ENCODE measurements around the gene CEP131.

- TF ChIP-seq, protein P1, sequence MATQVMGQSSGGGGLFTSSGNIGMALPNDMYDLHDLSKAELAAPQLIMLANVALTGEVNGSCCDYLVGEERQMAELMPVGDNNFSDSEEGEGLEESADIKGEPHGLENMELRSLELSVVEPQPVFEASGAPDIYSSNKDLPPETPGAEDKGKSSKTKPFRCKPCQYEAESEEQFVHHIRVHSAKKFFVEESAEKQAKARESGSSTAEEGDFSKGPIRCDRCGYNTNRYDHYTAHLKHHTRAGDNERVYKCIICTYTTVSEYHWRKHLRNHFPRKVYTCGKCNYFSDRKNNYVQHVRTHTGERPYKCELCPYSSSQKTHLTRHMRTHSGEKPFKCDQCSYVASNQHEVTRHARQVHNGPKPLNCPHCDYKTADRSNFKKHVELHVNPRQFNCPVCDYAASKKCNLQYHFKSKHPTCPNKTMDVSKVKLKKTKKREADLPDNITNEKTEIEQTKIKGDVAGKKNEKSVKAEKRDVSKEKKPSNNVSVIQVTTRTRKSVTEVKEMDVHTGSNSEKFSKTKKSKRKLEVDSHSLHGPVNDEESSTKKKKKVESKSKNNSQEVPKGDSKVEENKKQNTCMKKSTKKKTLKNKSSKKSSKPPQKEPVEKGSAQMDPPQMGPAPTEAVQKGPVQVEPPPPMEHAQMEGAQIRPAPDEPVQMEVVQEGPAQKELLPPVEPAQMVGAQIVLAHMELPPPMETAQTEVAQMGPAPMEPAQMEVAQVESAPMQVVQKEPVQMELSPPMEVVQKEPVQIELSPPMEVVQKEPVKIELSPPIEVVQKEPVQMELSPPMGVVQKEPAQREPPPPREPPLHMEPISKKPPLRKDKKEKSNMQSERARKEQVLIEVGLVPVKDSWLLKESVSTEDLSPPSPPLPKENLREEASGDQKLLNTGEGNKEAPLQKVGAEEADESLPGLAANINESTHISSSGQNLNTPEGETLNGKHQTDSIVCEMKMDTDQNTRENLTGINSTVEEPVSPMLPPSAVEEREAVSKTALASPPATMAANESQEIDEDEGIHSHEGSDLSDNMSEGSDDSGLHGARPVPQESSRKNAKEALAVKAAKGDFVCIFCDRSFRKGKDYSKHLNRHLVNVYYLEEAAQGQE (IDR thresholded peaks at IDR 0.05; ENCODE audit: insufficient read depth in 1 of 2, low read depth in 2 of 2, low read length in 2 of 2) = no peak
- TF ChIP-seq TAF1 (IDR thresholded peaks at IDR 0.05; ENCODE audit: borderline replicate concordance, insufficient read depth, low read length) = no peak
- no peak for TF ChIP-seq SIN3A (IDR thresholded peaks at IDR 0.05; ENCODE audit: borderline replicate concordance, insufficient read depth, low read length)
These were observed 10.0 kb upstream of the CEP131 start for GRCh38 chr17:81232616-81233241.

Data from PFSK-1 (cell line).